ENCODE results near the gene IDH2. TPM values are rescaled to one million over a fixed set of nuclear protein-coding genes. Genes with fewer than 3 reads are reported as not detected.

IDH2 gene
- total and polyA plus RNA-seq, 2 of the 4 experiments (the other 2 are of a cell fraction): 84.9 to 118 TPM

- POLR2A ChIA-PET (ENCODE audit: unreplicated experiment): no interaction called here
Measured at GRCh38 chr15:90106522-90107117, 4.4 kb upstream of the IDH2 start.

More at GRCh38 chr15:90106522-90107117, 4.4 kb upstream of the IDH2 start:
- Histone ChIP-seq H3K4ac (ENCODE audit: low read depth, low read length) (peak overlapping the region; percentile 71), H4K91ac (ENCODE audit: insufficient read depth, low read depth, low read length) (peak overlapping the region; percentile 58; the same call in 1 of the 2 replicates), H3K4me2 (ENCODE audit: low read depth, low read length) (no peak overlapping the region), H3K14ac (replicated peaks; ENCODE audit: low read depth, low read length) (peak overlapping the region; percentile 85), H3K9me1 (ENCODE audit: insufficient read depth, low read length) (peaks cover 8% of the 10 kb centered on the region), H3K18ac (ENCODE audit: low read depth, low read length) (peak overlapping the region; percentile 5), H2BK5ac (ENCODE audit: low read depth, low read length, poor library complexity, severe bottlenecking) (peak overlapping the region; percentile 11), H3K4me3 (ENCODE audit: insufficient read depth, low read depth, low read length) (no peak overlapping the region), H3K56ac (ENCODE audit: extremely low read depth, insufficient read depth, low read length) (no peak overlapping the region), H4K8ac (ENCODE audit: low read depth in 2 of 2, low read length in 2 of 2) (peak overlapping the region; percentile 23 to 83; a peak in 3 of 4 replicates), H3K9ac (ENCODE audit: low read depth, low read length) (no peak overlapping the region), H2BK20ac (ENCODE audit: low read depth, low read length) (peak overlapping the region; percentile 21; the same call in 1 of the 2 replicates), H2AFZ (replicated peaks; ENCODE audit: low read length, poor library complexity) (peak overlapping the region; percentile 85), H3K4me1 (ENCODE audit: control insufficient read depth, insufficient read depth, low read length) (peaks cover 7% of the 10 kb centered on the region), H3K23ac (ENCODE audit: low read depth, low read length) (peak overlapping the region; percentile 41; the same call in 1 of the 2 replicates), H2BK15ac (ENCODE audit: low read depth, low read length) (peak overlapping the region; percentile 45; the same call in 1 of the 3 replicates), H3K79me1 (ENCODE audit: low read depth in 1 of 2, low read length in 2 of 2) (peaks cover 0 to 2% of the 10 kb centered on the region in 2 experiments; a peak in 2 of 4 replicates), H2BK120ac (ENCODE audit: low read depth, low read length) (peak overlapping the region; percentile 74; the same call in 1 of the 2 replicates), H4K20me1 (ENCODE audit: insufficient read depth, low read length) (no peaks in the 10 kb centered on the region), H3K36me3 (ENCODE audit: control insufficient read depth, insufficient read depth, low read length) (no peaks in the 10 kb centered on the region), H3K9me3 (ENCODE audit: control insufficient read depth, insufficient read depth, low read length) (no peaks in the 10 kb centered on the region), H4K5ac (ENCODE audit: low read depth, low read length) (no peak overlapping the region), H2AK5ac (ENCODE audit: low read depth, low read length) (peak overlapping the region; percentile 71; the same call in 1 of the 2 replicates), H3K27me3 (ENCODE audit: control insufficient read depth, insufficient read depth, low read length) (no peaks in the 10 kb centered on the region), H3K27ac (ENCODE audit: insufficient read depth, low read length) (no peak overlapping the region), H2AK9ac (replicated peaks; ENCODE audit: low read depth, low read length, poor library complexity) (no peak overlapping the region)
- no TSS peak for BruUV-seq (replicated peaks)
- peak; percentile 45 for DNase-seq
- in situ Hi-C loops (cut with MboI; ENCODE audit: low sequenced_read_pairs) (no loop called here), dilution Hi-C loops (cut with HindIII; ENCODE audit: low sequenced_read_pairs, unreplicated experiment) (no loop called here), intact Hi-C loops (cut with micrococcal nuclease) (loop anchor here (2.0 kb wide), 1 partner anchor 106 kb away; no protein-coding TSS in a partner anchor)
- CTCF ChIA-PET: no interaction called here
- WGBS, 2 experiments (ENCODE audit: extremely low coverage in 2 of 2, insufficient read length in 1 of 2): 92% methylated on average over 2 of the region's 7 CpGs; no CpG with 5 or more reads in 1 of the 2 experiments
- TF ChIP-seq FOS (IDR thresholded peaks at IDR 0.05; ENCODE audit: low read depth, low read length): peak; percentile 8; the same call in 1 of the 2 replicates
- TF ChIP-seq MAFK (IDR thresholded peaks at IDR 0.05; ENCODE audit: low read depth, low read length): no peak
- ATAC-seq (ENCODE audit: low read depth): peak; percentile 43
